H1 (cell line): ENCODE data around the gene MSANTD2. TPM values are rescaled to one million over a fixed set of nuclear protein-coding genes. Genes with fewer than 3 reads are reported as not detected.

Source experiments
- CTCF ChIA-PET: fragments of 300-600 bp; sonication (Branson Sonifier 250); formaldehyde crosslinking; loops from one replicate; lab custom pipeline; 2021; ENCODE audit not compliant: partially characterized antibody; lab: Charles Lee
- POLR2A ChIA-PET: fragments of 300-600 bp; sonication (Branson Sonifier 250); formaldehyde crosslinking; loops from one replicate; lab custom pipeline; 2021; ENCODE audit warnings: inconsistent platforms; ENCODE audit not compliant: partially characterized antibody; lab: Charles Lee
- DNase-seq, 2 experiments: peaks; one replicate each; pipeline versions ENCODE4 v3.0.0 to v3.0.0-alpha.2; 2010 to 2022; ENCODE audit warnings: low spot score in 2 of 2, low read depth in 1 of 2, mixed read lengths in 1 of 2
- FAIRE-seq: peaks from 2 replicates; lab custom pipeline; 2011; peaks lifted over from hg19 to GRCh38; lab: Jason Lieb, UNC
- H2AFZ ChIP-seq: 2 replicates; pipeline ENCODE4 v1.8.1; 2012; ENCODE audit warnings: low read length, inconsistent platforms
- H2AK5ac ChIP-seq: 2 replicates; pipeline ENCODE4 v1.6.1; 2013; ENCODE audit warnings: low read depth, low read length
- H2BK120ac ChIP-seq: replicated peaks from 2 replicates; pipeline ENCODE3; 2013; ENCODE audit warnings: low read depth, low read length, inconsistent platforms
- H2BK12ac ChIP-seq: 2 replicates; pipeline ENCODE4 v1.6.1; 2013; ENCODE audit warnings: low read depth, low read length
- H2BK15ac ChIP-seq: 2 replicates; pipeline ENCODE4 v1.6.1; 2013; ENCODE audit warnings: low read length
- H2BK20ac ChIP-seq: 2 replicates; pipeline ENCODE4 v1.6.1; 2013; ENCODE audit warnings: low read length
- H2BK5ac ChIP-seq: 2 replicates; pipeline ENCODE4 v1.6.1; 2013; ENCODE audit warnings: low read depth, low read length
- H3K14ac ChIP-seq: 2 replicates; pipeline ENCODE4 v1.6.1; 2013; ENCODE audit warnings: inconsistent platforms; ENCODE audit not compliant: insufficient read length
- H3K18ac ChIP-seq: 2 replicates; pipeline ENCODE4 v1.6.1; 2013; ENCODE audit warnings: low read length; ENCODE audit errors: extremely low read depth
- H3K23ac ChIP-seq: 2 replicates; pipeline ENCODE4 v1.6.1; 2013; ENCODE audit warnings: inconsistent platforms; ENCODE audit not compliant: insufficient read length
- H3K23me2 ChIP-seq: 2 replicates; pipeline ENCODE4 v1.6.1; 2013; ENCODE audit warnings: low read depth, low read length
- H3K27ac ChIP-seq: 2 replicates; pipeline ENCODE4 v1.6.1; 2011; ENCODE audit warnings: low read depth, low read length, inconsistent platforms
- H3K27me3 ChIP-seq, 4 experiments: replicated peaks in 1 of 4; 1 replicate in 1 of 4; 2 replicates in 3 of 4; pipeline versions ENCODE4 v1.6.1 to v1.8.1; 2011 to 2013; ENCODE audit warnings: low read length in 3 of 4, mild to moderate bottlenecking in 3 of 4, inconsistent platforms in 2 of 4, mixed read lengths in 2 of 4, moderate library complexity in 1 of 4; ENCODE audit not compliant: control insufficient read depth in 3 of 4, insufficient read depth in 3 of 4; ENCODE audit errors: extremely low read depth in 1 of 4
- H3K36me3 ChIP-seq, 4 experiments: 2 replicates each; pipeline versions ENCODE4 v1.6.1 to v1.8.1; 2011 to 2013; ENCODE audit warnings: mild to moderate bottlenecking in 4 of 4, low read length in 3 of 4, moderate library complexity in 2 of 4, control low read depth in 1 of 4, inconsistent platforms in 1 of 4; ENCODE audit not compliant: insufficient read depth in 4 of 4, control insufficient read depth in 2 of 4
- H3K4ac ChIP-seq: replicated peaks from 2 replicates; pipeline ENCODE3; 2013; ENCODE audit warnings: low read length, low read depth, mixed read lengths, inconsistent platforms; ENCODE audit not compliant: insufficient read length
- H3K4me1 ChIP-seq, 4 experiments: replicated peaks in 1 of 4; 1 replicate in 1 of 4; 2 replicates in 3 of 4; pipeline versions ENCODE4 v1.6.1 to v1.8.1; 2011 to 2013; ENCODE audit warnings: low read length in 3 of 4, inconsistent platforms in 2 of 4, mixed read lengths in 1 of 4; ENCODE audit not compliant: insufficient read depth in 4 of 4, control insufficient read depth in 3 of 4
- H3K4me2 ChIP-seq, 2 experiments: 2 replicates each; pipeline versions ENCODE4 v1.6.1 to v1.8.1; 2011 to 2013; ENCODE audit warnings: low read depth in 2 of 2, low read length in 2 of 2, control low read depth in 1 of 2, inconsistent platforms in 1 of 2, mild to moderate bottlenecking in 1 of 2; ENCODE audit not compliant: insufficient read depth in 1 of 2
- H3K4me3 ChIP-seq, 4 experiments: fragments of 200-600, 300-600 bp in 1 of 4; sonication (generic), shearing (Covaris generic), sonication (Bioruptor Twin) in 1 of 4; 2 replicates each; pipeline versions ENCODE4 v1.5.1 to v1.8.1; 2011 to 2016; ENCODE audit warnings: low read length in 4 of 4, low read depth in 3 of 4, control low read depth in 2 of 4, inconsistent platforms in 2 of 4, mild to moderate bottlenecking in 2 of 4, mixed read lengths in 1 of 4, moderate library complexity in 1 of 4; ENCODE audit not compliant: insufficient read depth in 2 of 4; ENCODE audit errors: extremely low read depth in 1 of 4
- H3K56ac ChIP-seq: replicated peaks from 2 replicates; pipeline ENCODE3; 2013; ENCODE audit warnings: low read depth, mild to moderate bottlenecking, mixed read lengths, low read length, inconsistent platforms; ENCODE audit not compliant: insufficient read length
- H3K79me1 ChIP-seq: 2 replicates; pipeline ENCODE4 v1.6.1; 2013; ENCODE audit warnings: low read depth, low read length, control low read depth
- H3K79me2 ChIP-seq, 2 experiments: 2 replicates each; pipeline versions ENCODE4 v1.6.1 to v1.8.1; 2012 to 2013; ENCODE audit warnings: low read length in 2 of 2, mild to moderate bottlenecking in 2 of 2, inconsistent platforms in 1 of 2; ENCODE audit not compliant: insufficient read depth in 2 of 2, control insufficient read depth in 1 of 2
- H3K9ac ChIP-seq, 4 experiments: replicated peaks in 1 of 4; 1 replicate in 1 of 4; 2 replicates in 3 of 4; pipeline versions ENCODE4 v1.6.1 to v1.8.1; 2011 to 2013; ENCODE audit warnings: low read depth in 3 of 4, low read length in 3 of 4, control low read depth in 2 of 4, mild to moderate bottlenecking in 2 of 4, moderate library complexity in 2 of 4, inconsistent platforms in 1 of 4; ENCODE audit errors: extremely low read depth in 1 of 4
- H3K9me3 ChIP-seq, 2 experiments: 2 replicates each; pipeline versions ENCODE4 v1.6.1 to v1.8.1; 2012 to 2013; ENCODE audit warnings: mild to moderate bottlenecking in 2 of 2, moderate library complexity in 2 of 2, control low read depth in 1 of 2, inconsistent platforms in 1 of 2, low read depth in 1 of 2, low read length in 1 of 2, mixed read lengths in 1 of 2; ENCODE audit not compliant: insufficient read depth in 2 of 2
- H4K20me1 ChIP-seq, 2 experiments: replicated peaks in 1 of 2; 2 replicates each; pipeline versions ENCODE3 to v1.8.1; 2011 to 2013; ENCODE audit warnings: inconsistent platforms in 2 of 2, low read length in 2 of 2, mild to moderate bottlenecking in 1 of 2; ENCODE audit not compliant: insufficient read depth in 2 of 2, control insufficient read depth in 1 of 2
- H4K5ac ChIP-seq: 2 replicates; pipeline ENCODE4 v1.6.1; 2013; ENCODE audit warnings: low read length, low read depth, mixed read lengths, inconsistent platforms; ENCODE audit not compliant: insufficient read length
- H4K8ac ChIP-seq: 2 replicates; pipeline ENCODE4 v1.8.0; 2013; ENCODE audit warnings: mild to moderate bottlenecking, moderate library complexity, low read length, inconsistent platforms; ENCODE audit not compliant: insufficient read depth; ENCODE audit errors: extremely low read depth
- H4K91ac ChIP-seq: replicated peaks from 2 replicates; pipeline ENCODE3; 2013; ENCODE audit warnings: low read length, mixed read lengths, inconsistent platforms; ENCODE audit not compliant: insufficient read length
- CBX8 ChIP-seq: fragments of 300-800, 300-1000 bp; sonication (generic); IDR thresholded peaks from 2 replicates; pipeline ENCODE4 v1.7.1; 2016; ENCODE audit warnings: low read depth, low read length, borderline replicate concordance
- CHD1 ChIP-seq: IDR thresholded peaks from 2 replicates; pipeline ENCODE4 v1.6.1; 2012; ENCODE audit warnings: low read depth, low read length, improper control_type of control experiment
- GABPA ChIP-seq: IDR thresholded peaks from 2 replicates; pipeline ENCODE4 v1.6.1; 2011; ENCODE audit warnings: mild to moderate bottlenecking, low read length, moderate library complexity, borderline replicate concordance; ENCODE audit not compliant: insufficient read depth
- RBBP5 ChIP-seq: IDR thresholded peaks from 2 replicates; pipeline ENCODE4 v1.7.1; 2012; ENCODE audit warnings: low read depth, mild to moderate bottlenecking, inconsistent platforms, low read length, moderate library complexity, borderline replicate concordance
- TBP ChIP-seq: IDR thresholded peaks from 2 replicates; pipeline ENCODE4 v1.6.1; 2011; ENCODE audit warnings: low read depth, low read length, improper control_type of control experiment
- WGBS, 2 experiments: shearing (Covaris generic) in 1 of 2; methylation state at CpG; one replicate each; pipeline versions ENCODE4 v1.1.6 to v1.1.7; 2013 to 2015; ENCODE audit warnings: low lambda C conversion rate in 2 of 2, mixed read lengths in 2 of 2, inconsistent platforms in 1 of 2, low coverage in 1 of 2, missing lambda C conversion rate in 1 of 2; ENCODE audit not compliant: insufficient replicate concordance in 2 of 2, insufficient coverage in 1 of 2, insufficient read length in 1 of 2; ENCODE audit errors: extremely low coverage in 1 of 2, missing lambda C conversion rate in 1 of 2; 5-methylcytosine and 5-hydroxymethylcytosine counted together
- polyA plus RNA-seq, 7 experiments: library from polyadenylated mRNA; depleted of rRNA in 3 of 7; stranded (reverse) in 5 of 7; unstranded in 2 of 7; fragments of >200 nt in 5 of 7; fragments of 200-250 nt in 2 of 7; gene quantifications; 1 replicate in 5 of 7; 2 replicates in 1 of 7; 4 replicates in 1 of 7; pipeline versions ENCODE4 v1.2.1 to v1.2.3, GENCODE V29; 2011 to 2013; ENCODE audit warnings: missing spikeins in 2 of 7, mixed read lengths in 2 of 7
- total RNA-seq: library from RNA; stranded (reverse); fragmentation: NEBNext Ultra II Directional; extraction: Animal tissue kit (Norgen Biotek cat#: 25700); gene quantifications from 2 replicates; pipeline ENCODE4 v1.2.1, GENCODE V29; 2021

MSANTD2 gene
- total and polyA plus RNA-seq, 2 of the 8 experiments (the other 6 are each of a cell fraction or from before 2014, with no cell fraction given), result 8.2 to 15.9 TPM

DNA sequence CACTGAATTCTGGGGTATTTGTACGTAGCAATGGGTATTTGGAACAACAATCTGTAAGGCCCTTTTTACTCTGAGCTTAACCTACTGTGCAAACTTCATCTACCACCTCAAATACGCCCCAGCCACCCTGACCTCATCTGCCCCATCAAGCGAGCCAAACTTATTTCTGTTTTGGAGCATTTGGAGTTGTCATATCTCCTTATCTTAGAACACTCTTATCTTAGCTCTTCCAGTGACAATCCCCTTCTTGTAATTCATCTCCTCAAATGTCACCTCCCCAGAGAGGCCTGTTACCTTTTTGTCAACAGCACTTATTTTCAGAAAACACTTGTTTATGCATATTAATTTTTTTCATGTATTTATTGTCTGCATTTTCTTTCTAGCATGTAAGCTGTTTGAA, 4.7 kb upstream of the MSANTD2 start:
- Histone ChIP-seq H3K9ac (no peak overlapping the region), H2AK5ac (no peak overlapping the region), H3K4me2 (no peak overlapping the region), H3K14ac (no peak overlapping the region), H3K23me2 (no peaks in the 10 kb centered on the region), H4K20me1 (no peaks in the 10 kb centered on the region), H4K8ac (no peak overlapping the region), H3K4me3 (no peak overlapping the region), H3K79me1 (no peaks in the 10 kb centered on the region), H3K36me3 (peaks cover 0 to 5% (median 0%) of the 10 kb centered on the region in 4 experiments; a peak in 2 of 8 replicates), H4K91ac (no peak overlapping the region), H2BK5ac (no peak overlapping the region), H3K9me3 (no peaks in the 10 kb centered on the region), H3K27ac (no peak overlapping the region), H3K18ac (no peak overlapping the region), H2BK15ac (no peak overlapping the region), H2BK12ac (no peak overlapping the region), H2BK120ac (no peak overlapping the region), H4K5ac (no peak overlapping the region), H3K4me1 (peaks cover 0 to 3% (median under 1%) of the 10 kb centered on the region in 4 experiments; a peak in 1 of 7 replicates), H3K79me2 (no peaks in the 10 kb centered on the region), H3K27me3 (no peaks in the 10 kb centered on the region), H3K4ac (no peak overlapping the region), H2AFZ (no peak overlapping the region), H3K56ac (no peak overlapping the region), H3K23ac (no peak overlapping the region), H2BK20ac (no peak overlapping the region)
- FAIRE-seq, result no peak
- TF ChIP-seq CBX8 (no peak), GABPA (no peak), RBBP5 (no peak), CHD1 (no peak), TBP (no peak)
- ChIA-PET CTCF (interaction anchor here (1.1 to 6.0 kb wide), 5 partner anchors 9 to 61 kb away, joined by 3 to 46 read pairs (median 16); no protein-coding TSS in a partner anchor), POLR2A (interaction anchor here (0.7 kb wide), 1 partner anchor 14 kb away, joined by 3 read pairs; no protein-coding TSS in a partner anchor)
- 86% methylated on average over 3 of the region's 3 CpGs; no CpG with 5 or more reads in 1 of the 2 experiments for WGBS, 2 experiments
- DNase-seq, result no peak
